HepG2 (cell line): ENCODE data around the gene GSTP1. TPM values are rescaled to one million over a fixed set of nuclear protein-coding genes. Genes with fewer than 3 reads are reported as not detected.

Source experiments
- HNF4G ChIP-seq, 2 experiments: sonication (generic) in 1 of 2; formaldehyde crosslinking in 1 of 2; IDR thresholded peaks; 2 replicates each; pipeline versions ENCODE4 v1.4.0 to v1.6.1; 2011 to 2020; ENCODE audit warnings: borderline replicate concordance in 2 of 2, low read depth in 2 of 2, mild to moderate bottlenecking in 2 of 2, low read length in 1 of 2, missing genetic modification reagents in 1 of 2, moderate library complexity in 1 of 2
- KIAA2018 ChIP-seq: sonication (generic); formaldehyde crosslinking; IDR thresholded peaks from 2 replicates; pipeline ENCODE4 v1.5.0; 2020; ENCODE audit warnings: mild to moderate bottlenecking, missing genetic modification reagents, borderline replicate concordance
- MLX ChIP-seq: IDR thresholded peaks from 2 replicates; pipeline ENCODE4 v1.6.1; 2016
- PREB ChIP-seq: sonication (generic); formaldehyde crosslinking; IDR thresholded peaks from 2 replicates; pipeline ENCODE4 v1.4.0; 2020; ENCODE audit warnings: missing genetic modification reagents
- SALL1 ChIP-seq: sonication (generic); formaldehyde crosslinking; IDR thresholded peaks from 2 replicates; pipeline ENCODE4 v1.8.0; 2022; ENCODE audit warnings: mild to moderate bottlenecking, missing genetic modification reagents
- SIN3A ChIP-seq: IDR thresholded peaks from 2 replicates; pipeline ENCODE4 v1.6.1; 2011; ENCODE audit warnings: low read depth, mild to moderate bottlenecking, control low read depth, low read length, borderline replicate concordance
- SNAPC5 ChIP-seq: sonication (generic); formaldehyde crosslinking; IDR thresholded peaks from 2 replicates; pipeline ENCODE4 v1.8.1; 2023; ENCODE audit warnings: mild to moderate bottlenecking, missing genetic modification reagents, borderline replicate concordance
- SUZ12 ChIP-seq: fragments of 150-350 bp; IDR thresholded peaks from 2 replicates; pipeline ENCODE4 v1.6.1; 2014; ENCODE audit warnings: low read depth, low read length
- ZFY ChIP-seq: sonication (generic); formaldehyde crosslinking; IDR thresholded peaks from 2 replicates; pipeline ENCODE4 v1.4.0; 2020; ENCODE audit warnings: missing genetic modification reagents
- ZNF143 ChIP-seq: sonication (generic); formaldehyde crosslinking; IDR thresholded peaks from 2 replicates; pipeline ENCODE4 v1.4.0; 2020; ENCODE audit warnings: missing genetic modification reagents
- ZNF430 ChIP-seq: sonication (generic); formaldehyde crosslinking; IDR thresholded peaks from 2 replicates; pipeline ENCODE4 v1.9.0; 2021; ENCODE audit warnings: mild to moderate bottlenecking, missing genetic modification reagents
- ZNF704 ChIP-seq: sonication (generic); formaldehyde crosslinking; IDR thresholded peaks from 2 replicates; pipeline ENCODE4 v1.8.1; 2023; ENCODE audit warnings: mild to moderate bottlenecking, inconsistent platforms, moderate library complexity, missing genetic modification reagents, borderline replicate concordance
- ZNF768 ChIP-seq: sonication (generic); formaldehyde crosslinking; IDR thresholded peaks from 2 replicates; pipeline ENCODE4 v1.4.0; 2020; ENCODE audit warnings: missing genetic modification reagents
- ZSCAN30 ChIP-seq: sonication (generic); formaldehyde crosslinking; IDR thresholded peaks from 2 replicates; pipeline ENCODE4 v1.5.0; 2020; ENCODE audit warnings: mild to moderate bottlenecking, missing genetic modification reagents
- ZXDC ChIP-seq: sonication (generic); formaldehyde crosslinking; IDR thresholded peaks from 2 replicates; pipeline ENCODE4 v1.5.0; 2020; ENCODE audit warnings: mild to moderate bottlenecking, missing genetic modification reagents
- polyA plus RNA-seq, 8 experiments: library from polyadenylated mRNA; depleted of rRNA in 3 of 8; stranded (reverse) in 7 of 8; unstranded in 1 of 8; fragments of >200 nt; fragmentation: Illumina TruSeq in 4 of 8; extraction: Trizol in 4 of 8; gene quantifications; 2 replicates each; pipeline versions ENCODE4 v1.2.1 to v1.2.3, GENCODE V29; 2011 to 2016; ENCODE audit warnings: low read depth in 4 of 8, missing spikeins in 1 of 8, mixed read lengths in 1 of 8; ENCODE audit not compliant: insufficient read depth in 1 of 8
- total RNA-seq, 5 experiments: library from RNA; depleted of rRNA; stranded (reverse); fragments of >200 nt; fragmentation: Illumina TruSeq; extraction: Trizol; gene quantifications; 2 replicates each; pipeline ENCODE4 v1.2.3, GENCODE V29; 2016; ENCODE audit warnings: low read depth in 1 of 5

The GSTP1 gene
- total and polyA plus RNA-seq, 2 of the 13 experiments (the other 11 are each of a cell fraction or from before 2014, with no cell fraction given): not detected

- TF ChIP-seq SNAPC5: no peak
- TF ChIP-seq HNF4G (IDR thresholded peaks at IDR 0.05; ENCODE audit: borderline replicate concordance, low read depth, low read length): no peak
- TF ChIP-seq HNF4G (CRISPR knock-in tag; IDR thresholded peaks at IDR 0.05; ENCODE audit: borderline replicate concordance, low read depth): no peak
- TF ChIP-seq SIN3A: no peak
- no peak for TF ChIP-seq ZFY
- no peak for TF ChIP-seq SUZ12
- no peak for TF ChIP-seq KIAA2018 (CRISPR knock-in tag)
- no peak for TF ChIP-seq ZNF430 (CRISPR knock-in tag)
- no peak for TF ChIP-seq ZNF704 (CRISPR knock-in tag)
- no peak for TF ChIP-seq ZNF143 (CRISPR knock-in tag)
- TF ChIP-seq MLX: no peak
- TF ChIP-seq PREB (CRISPR knock-in tag): no peak
- no peak for TF ChIP-seq ZSCAN30 (CRISPR knock-in tag)
- no peak for TF ChIP-seq ZXDC (CRISPR knock-in tag)
- peak; percentile 10; the same call in 1 of the 2 replicates for TF ChIP-seq SALL1 (CRISPR knock-in tag)
- TF ChIP-seq ZNF768 (CRISPR knock-in tag): no peak
Measured at GRCh38 chr11:67545280-67545679, 38.3 kb upstream of the GSTP1 start (continued).
